ENCODE results near the gene CCDC83. TPM values are rescaled to one million over a fixed set of nuclear protein-coding genes. Genes with fewer than 3 reads are reported as not detected.

CCDC83 gene
- polyA plus RNA-seq, 1 of the 3 experiments (the other 2 are of a cell fraction): not detected

DNA sequence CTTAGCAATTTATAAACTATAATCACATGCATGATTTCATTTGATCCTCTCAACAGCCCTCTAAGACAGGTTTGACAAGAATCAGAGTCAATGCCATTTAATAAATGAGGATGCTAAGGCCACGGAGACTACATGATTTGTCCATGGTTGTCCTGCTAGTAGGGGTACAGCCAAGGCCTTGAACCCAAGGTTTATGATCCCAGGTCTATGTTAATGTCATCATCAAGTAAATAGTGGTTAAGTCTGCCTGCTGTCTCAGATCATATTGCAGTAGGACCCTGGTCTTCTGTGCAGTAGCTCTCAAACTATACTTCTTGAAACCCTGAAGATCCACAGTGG is 26.6 kb upstream of the CCDC83 start (continued):
- TF ChIP-seq, protein P1, sequence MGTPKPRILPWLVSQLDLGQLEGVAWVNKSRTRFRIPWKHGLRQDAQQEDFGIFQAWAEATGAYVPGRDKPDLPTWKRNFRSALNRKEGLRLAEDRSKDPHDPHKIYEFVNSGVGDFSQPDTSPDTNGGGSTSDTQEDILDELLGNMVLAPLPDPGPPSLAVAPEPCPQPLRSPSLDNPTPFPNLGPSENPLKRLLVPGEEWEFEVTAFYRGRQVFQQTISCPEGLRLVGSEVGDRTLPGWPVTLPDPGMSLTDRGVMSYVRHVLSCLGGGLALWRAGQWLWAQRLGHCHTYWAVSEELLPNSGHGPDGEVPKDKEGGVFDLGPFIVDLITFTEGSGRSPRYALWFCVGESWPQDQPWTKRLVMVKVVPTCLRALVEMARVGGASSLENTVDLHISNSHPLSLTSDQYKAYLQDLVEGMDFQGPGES (IDR thresholded peaks at IDR 0.05; ENCODE audit: low read depth, low read length): no peak
- no peak for TF ChIP-seq FOXJ3 (CRISPR knock-in tag; IDR thresholded peaks at IDR 0.05)
- no peak for TF ChIP-seq TAF1 (IDR thresholded peaks at IDR 0.05; ENCODE audit: borderline replicate concordance, low read depth, low read length)
- TF ChIP-seq TEAD4 (IDR thresholded peaks at IDR 0.05; ENCODE audit: borderline replicate concordance, insufficient read depth): no peak

DNA sequence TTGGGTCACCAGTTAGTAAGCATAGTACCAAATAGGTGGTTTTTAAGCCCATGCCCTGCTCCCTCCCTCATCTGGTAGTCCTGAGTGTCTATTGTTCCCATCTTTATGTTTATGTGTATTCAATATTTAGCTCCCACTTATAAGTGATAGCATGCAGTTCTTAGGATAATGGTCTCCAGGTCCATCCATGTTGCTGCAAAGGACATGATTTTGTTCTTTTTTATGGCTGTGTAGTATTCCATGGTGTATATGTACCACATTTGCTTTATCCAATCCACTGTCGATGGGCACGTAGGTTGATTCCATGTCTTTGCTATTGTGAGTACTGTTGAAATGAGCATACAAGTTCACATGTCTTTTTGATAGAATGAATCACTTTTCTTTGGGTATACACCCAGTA is 26.0 kb upstream of the CCDC83 start:
- TF ChIP-seq POLR2AphosphoS5 (IDR thresholded peaks at IDR 0.05; ENCODE audit: low read depth, low read length): no peak
- TF ChIP-seq FOSL2 (IDR thresholded peaks at IDR 0.05; ENCODE audit: borderline replicate concordance, low read depth): no peak
- no peak for TF ChIP-seq EP300 (IDR thresholded peaks at IDR 0.05; ENCODE audit: borderline replicate concordance in 1 of 2, low read depth in 1 of 2, low read length in 1 of 2)
- no peak for TF ChIP-seq MXI1 (IDR thresholded peaks at IDR 0.05; ENCODE audit: low read depth, low read length)
- TF ChIP-seq, protein P2, sequence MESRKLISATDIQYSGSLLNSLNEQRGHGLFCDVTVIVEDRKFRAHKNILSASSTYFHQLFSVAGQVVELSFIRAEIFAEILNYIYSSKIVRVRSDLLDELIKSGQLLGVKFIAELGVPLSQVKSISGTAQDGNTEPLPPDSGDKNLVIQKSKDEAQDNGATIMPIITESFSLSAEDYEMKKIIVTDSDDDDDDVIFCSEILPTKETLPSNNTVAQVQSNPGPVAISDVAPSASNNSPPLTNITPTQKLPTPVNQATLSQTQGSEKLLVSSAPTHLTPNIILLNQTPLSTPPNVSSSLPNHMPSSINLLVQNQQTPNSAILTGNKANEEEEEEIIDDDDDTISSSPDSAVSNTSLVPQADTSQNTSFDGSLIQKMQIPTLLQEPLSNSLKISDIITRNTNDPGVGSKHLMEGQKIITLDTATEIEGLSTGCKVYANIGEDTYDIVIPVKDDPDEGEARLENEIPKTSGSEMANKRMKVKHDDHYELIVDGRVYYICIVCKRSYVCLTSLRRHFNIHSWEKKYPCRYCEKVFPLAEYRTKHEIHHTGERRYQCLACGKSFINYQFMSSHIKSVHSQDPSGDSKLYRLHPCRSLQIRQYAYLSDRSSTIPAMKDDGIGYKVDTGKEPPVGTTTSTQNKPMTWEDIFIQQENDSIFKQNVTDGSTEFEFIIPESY (IDR thresholded peaks at IDR 0.05; ENCODE audit: borderline replicate concordance, low read depth): no peak
- no peak for TF ChIP-seq TEAD4 (IDR thresholded peaks at IDR 0.05; ENCODE audit: borderline replicate concordance, insufficient read depth)
- no peak for TF ChIP-seq SMC3 (IDR thresholded peaks at IDR 0.05; ENCODE audit: low read depth, low read length)
- TF ChIP-seq, protein P3, sequence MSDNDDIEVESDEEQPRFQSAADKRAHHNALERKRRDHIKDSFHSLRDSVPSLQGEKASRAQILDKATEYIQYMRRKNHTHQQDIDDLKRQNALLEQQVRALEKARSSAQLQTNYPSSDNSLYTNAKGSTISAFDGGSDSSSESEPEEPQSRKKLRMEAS (IDR thresholded peaks at IDR 0.05; ENCODE audit: low read depth): no peak
- TF ChIP-seq, protein P4, sequence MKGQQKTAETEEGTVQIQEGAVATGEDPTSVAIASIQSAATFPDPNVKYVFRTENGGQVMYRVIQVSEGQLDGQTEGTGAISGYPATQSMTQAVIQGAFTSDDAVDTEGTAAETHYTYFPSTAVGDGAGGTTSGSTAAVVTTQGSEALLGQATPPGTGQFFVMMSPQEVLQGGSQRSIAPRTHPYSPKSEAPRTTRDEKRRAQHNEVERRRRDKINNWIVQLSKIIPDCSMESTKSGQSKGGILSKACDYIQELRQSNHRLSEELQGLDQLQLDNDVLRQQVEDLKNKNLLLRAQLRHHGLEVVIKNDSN (IDR thresholded peaks at IDR 0.05; ENCODE audit: borderline replicate concordance, low read depth): no peak
- TF ChIP-seq TAF1 (IDR thresholded peaks at IDR 0.05; ENCODE audit: borderline replicate concordance, low read depth, low read length): no peak
- TF ChIP-seq RCOR1 (IDR thresholded peaks at IDR 0.05; ENCODE audit: low read length): no peak
- no peak for TF ChIP-seq FOXJ3 (CRISPR knock-in tag; IDR thresholded peaks at IDR 0.05)
- no peak for TF ChIP-seq SIN3A (IDR thresholded peaks at IDR 0.05; ENCODE audit: borderline replicate concordance, low read depth, low read length)
- TF ChIP-seq, protein P5, sequence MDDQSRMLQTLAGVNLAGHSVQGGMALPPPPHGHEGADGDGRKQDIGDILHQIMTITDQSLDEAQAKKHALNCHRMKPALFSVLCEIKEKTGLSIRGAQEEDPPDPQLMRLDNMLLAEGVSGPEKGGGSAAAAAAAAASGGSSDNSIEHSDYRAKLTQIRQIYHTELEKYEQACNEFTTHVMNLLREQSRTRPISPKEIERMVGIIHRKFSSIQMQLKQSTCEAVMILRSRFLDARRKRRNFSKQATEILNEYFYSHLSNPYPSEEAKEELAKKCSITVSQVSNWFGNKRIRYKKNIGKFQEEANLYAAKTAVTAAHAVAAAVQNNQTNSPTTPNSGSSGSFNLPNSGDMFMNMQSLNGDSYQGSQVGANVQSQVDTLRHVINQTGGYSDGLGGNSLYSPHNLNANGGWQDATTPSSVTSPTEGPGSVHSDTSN (IDR thresholded peaks at IDR 0.05): no peak
- no peak for TF ChIP-seq GATA2 (CRISPR knock-in tag; IDR thresholded peaks at IDR 0.05)
- TF ChIP-seq, protein P6, sequence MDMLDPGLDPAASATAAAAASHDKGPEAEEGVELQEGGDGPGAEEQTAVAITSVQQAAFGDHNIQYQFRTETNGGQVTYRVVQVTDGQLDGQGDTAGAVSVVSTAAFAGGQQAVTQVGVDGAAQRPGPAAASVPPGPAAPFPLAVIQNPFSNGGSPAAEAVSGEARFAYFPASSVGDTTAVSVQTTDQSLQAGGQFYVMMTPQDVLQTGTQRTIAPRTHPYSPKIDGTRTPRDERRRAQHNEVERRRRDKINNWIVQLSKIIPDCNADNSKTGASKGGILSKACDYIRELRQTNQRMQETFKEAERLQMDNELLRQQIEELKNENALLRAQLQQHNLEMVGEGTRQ (IDR thresholded peaks at IDR 0.05; ENCODE audit: borderline replicate concordance, low read depth, low read length): no peak
- TF ChIP-seq, protein P1 (IDR thresholded peaks at IDR 0.05; ENCODE audit: low read depth, low read length): no peak
- TF ChIP-seq RXRA (IDR thresholded peaks at IDR 0.05; ENCODE audit: borderline replicate concordance, low read depth): no peak
- TF ChIP-seq TCF12 (IDR thresholded peaks at IDR 0.05): no peak
- DNase-seq: no peak
- ChIA-PET POLR2A (no interaction called here), CTCF (interaction anchor here (0.8 kb wide), 1 partner anchor 13 kb away, joined by 3 read pairs; no protein-coding TSS in a partner anchor)
- no peaks in the 10 kb centered on the region for H3K9me2 ChIP-seq
- H3K4me3 ChIP-seq (ENCODE audit: low read depth in 2 of 2, low read length in 1 of 2): no peak overlapping the region
- peaks cover 19% of the 10 kb centered on the region for H3F3A ChIP-seq (replicated peaks; ENCODE audit: insufficient read depth)
- WGBS (ENCODE audit: low lambda C conversion rate): 87% methylated on average over 2 of the region's 2 CpGs
- H3K27me3 ChIP-seq (ENCODE audit: insufficient read depth): no peaks in the 10 kb centered on the region
- no peaks in the 10 kb centered on the region for H3K9me3 ChIP-seq
- no peak overlapping the region for H3K9ac ChIP-seq
- peaks cover 14 to 25% of the 10 kb centered on the region in 2 experiments for H3K4me1 ChIP-seq (ENCODE audit: control insufficient read depth in 1 of 2, insufficient read depth in 2 of 2, low read depth in 1 of 2, low read length in 1 of 2)
- H3K4me2 ChIP-seq: no peak overlapping the region
- H2AFZ ChIP-seq (ENCODE audit: low read depth): no peak overlapping the region
- H3K79me2 ChIP-seq (ENCODE audit: insufficient read depth): no peaks in the 10 kb centered on the region
- peak overlapping the region in 1 of 2 experiments; percentile 97; a peak in 1 of 4 replicates for H3K27ac ChIP-seq (ENCODE audit: low read depth in 2 of 2, low read length in 1 of 2)
- H3K36me3 ChIP-seq (replicated peaks in 1 of 2; ENCODE audit: control insufficient read depth in 1 of 2, insufficient read depth in 2 of 2, low read length in 1 of 2): no peaks in the 10 kb centered on the region
- H4K20me1 ChIP-seq (ENCODE audit: insufficient read depth): peaks cover 4% of the 10 kb centered on the region; the same call in 1 of the 2 replicates
